GM19468 (cell line): Measurements from ENCODE around the gene ACTN1.

ENCODE experiments used
- ATAC-seq: cut with Tn5 transposase; IDR thresholded peaks from one replicate; pipeline ENCODE4 v1.9.1; 2021; ENCODE audit warnings: mild to moderate bottlenecking, moderate library complexity, moderate number of reproducible peaks; ENCODE audit not compliant: unreplicated experiment; ENCODE audit errors: extremely low read depth

Gene ACTN1

DNA sequence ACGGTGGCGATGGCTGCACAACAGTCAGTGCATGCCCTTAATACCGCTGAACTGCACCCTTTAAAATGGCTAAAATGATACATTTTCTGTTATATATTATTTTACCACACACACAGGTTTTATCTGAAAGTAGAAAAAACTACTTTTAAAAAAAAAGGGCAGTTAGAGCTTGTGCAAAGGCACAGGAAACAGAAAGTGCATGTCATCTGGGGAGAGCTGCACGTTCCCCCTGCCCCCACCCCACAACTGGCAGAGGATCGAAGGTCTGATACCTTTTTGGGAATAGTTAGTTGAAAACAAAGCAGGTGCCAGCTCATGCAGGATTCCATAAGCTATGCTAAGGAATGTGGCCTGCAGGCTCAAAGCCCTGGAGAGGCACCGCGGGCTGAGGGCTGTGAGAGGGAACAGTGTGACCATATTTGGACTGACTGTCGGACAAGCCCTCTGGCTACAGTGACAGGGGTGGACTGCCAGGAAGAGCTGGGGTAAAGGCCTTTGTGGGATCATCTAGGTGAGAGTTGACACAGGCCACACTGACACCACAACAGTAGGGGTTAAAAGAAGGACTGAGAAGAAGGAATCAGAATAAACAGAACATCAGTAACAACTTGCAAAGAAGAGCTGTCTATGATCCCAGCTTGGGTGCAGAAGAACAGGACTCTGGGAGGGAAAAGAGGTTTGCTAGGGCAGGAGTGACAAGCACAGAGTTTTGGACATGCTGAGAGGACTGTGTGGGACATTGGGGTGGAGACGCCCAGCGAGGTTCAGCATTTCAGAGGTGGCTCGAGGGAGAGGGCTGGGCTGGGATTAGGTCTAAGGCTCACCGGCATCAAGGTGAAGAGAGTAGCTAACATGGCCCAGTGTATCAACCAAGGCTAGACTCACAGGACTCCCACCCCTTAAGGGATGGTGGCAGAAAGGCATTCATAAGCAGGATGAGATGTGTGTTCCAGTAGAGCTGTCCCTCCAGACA, 54.6 kb downstream of the ACTN1 start:
- ATAC-seq = no peak

DNA sequence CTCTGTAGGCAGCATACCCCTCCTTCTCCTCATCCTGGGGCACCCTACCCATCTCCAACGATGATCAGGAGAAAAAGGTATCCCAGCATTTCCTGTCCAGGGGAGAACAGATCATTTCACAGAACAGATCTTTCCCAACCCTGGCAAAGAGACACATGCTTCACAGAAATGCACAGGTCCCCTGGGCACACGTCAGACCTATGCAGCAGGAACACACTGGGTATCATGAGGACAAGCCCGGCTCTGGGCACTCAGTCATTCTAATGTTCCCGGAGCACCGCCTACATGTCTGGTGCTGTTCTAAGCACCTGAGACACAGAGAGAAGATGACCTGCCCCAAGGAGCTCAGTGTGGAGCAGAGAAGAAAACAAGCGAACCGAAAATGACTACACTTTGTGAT, 56.2 kb downstream of the ACTN1 start:
- ATAC-seq = no peak

GRCh38 chr14:68922201-68922621, 56.9 kb downstream of the ACTN1 start:
- ATAC-seq = no peak

DNA sequence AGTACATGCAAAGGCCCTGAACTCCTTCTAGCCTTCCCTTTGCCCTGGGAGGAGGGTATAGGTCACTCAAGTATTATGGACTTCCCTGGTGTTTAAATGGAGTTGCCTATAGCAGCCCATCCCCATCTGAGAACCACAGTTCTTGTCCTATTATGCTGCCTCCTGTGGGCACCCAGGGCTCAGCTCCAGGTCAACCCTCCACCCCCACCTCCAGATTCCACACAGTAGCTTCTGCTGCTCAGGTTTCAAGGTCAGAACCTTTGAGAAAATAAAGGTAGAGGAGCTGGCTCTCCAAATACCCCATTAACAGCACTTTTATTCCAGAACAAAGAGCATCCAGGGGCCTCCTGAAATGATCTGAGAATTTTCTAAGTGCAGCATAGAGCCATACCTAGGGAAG, 57.4 kb downstream of the ACTN1 start:
- no peak for ATAC-seq

DNA sequence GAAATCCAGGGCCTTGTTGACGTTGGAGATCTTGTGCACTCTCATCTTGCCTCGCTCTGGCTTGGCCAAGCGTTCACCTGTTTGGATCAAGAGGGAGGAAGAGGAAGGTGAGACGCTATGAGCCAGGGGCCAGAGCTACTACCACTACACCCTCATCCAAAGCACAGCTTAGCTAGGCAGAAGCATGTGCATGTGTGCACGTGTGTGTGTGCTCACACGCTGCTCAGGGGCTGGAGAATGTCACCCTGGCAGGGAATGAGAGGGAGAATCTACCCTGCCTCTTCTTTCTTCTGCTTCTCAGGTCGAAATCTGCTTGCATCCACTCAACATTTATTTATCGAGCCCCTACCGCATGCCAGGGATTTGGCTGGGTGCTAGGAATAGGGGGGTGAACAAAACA, 58.1 kb downstream of the ACTN1 start:
- no peak for ATAC-seq

- ATAC-seq = no peak
Observed at GRCh38 chr14:68919129-68919927, 59.8 kb downstream of the ACTN1 start.

DNA sequence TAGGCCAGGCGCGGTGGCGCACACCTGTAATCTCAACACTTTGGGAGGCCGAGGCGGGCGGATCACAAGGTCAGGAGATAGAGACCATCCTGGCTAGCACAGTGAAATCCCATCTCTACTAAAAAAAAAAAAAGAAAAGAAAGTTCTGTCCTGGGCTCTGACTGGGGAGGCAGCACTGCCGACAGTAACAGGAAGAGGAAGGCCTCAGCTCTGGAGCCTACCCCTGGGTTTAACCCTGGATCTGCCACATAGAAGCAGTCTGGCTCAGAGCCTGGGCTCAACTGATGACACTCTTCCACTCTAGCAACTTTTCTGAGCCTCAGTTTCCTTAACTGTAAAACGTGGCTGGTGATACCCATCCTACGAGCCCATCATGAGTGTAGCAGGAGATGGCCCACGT, 60.5 kb downstream of the ACTN1 start:
- no peak for ATAC-seq

DNA sequence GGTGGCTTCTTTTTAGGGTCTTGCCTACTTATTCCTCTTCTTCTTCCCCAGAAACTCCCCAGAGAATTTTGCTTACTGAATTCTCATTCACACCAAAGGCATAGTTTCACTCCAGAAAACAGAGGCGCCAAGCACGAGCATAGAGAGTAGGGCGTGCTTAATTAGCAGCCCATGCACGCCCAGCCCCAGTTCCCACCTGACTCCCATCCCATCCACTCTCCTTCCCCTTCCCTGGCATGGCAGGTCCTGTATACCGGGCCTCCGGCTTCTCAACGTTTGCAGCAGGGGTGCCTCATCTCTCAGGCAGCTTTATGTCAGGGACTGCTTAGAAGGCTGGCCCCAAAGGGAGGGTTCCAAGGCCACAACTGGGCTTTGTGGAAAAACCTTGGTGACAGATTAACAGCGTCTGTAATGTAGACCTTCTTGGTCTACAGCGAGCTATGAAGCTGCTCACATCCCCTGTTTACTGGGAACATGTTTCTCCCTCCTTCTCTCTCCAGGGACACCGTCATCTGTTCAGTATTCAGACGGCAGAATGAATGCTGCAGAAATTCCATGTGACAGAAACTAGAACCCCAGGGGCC, 62.7 kb downstream of the ACTN1 start:
- no peak for ATAC-seq

- ATAC-seq = no peak
Observed at GRCh38 chr14:68913516-68913915, 65.6 kb downstream of the ACTN1 start.

GRCh38 chr14:68911594-68912227, 67.4 kb downstream of the ACTN1 start:
- ATAC-seq = no peak

GRCh38 chr14:68910540-68910939, 68.6 kb downstream of the ACTN1 start:
- no peak for ATAC-seq

DNA sequence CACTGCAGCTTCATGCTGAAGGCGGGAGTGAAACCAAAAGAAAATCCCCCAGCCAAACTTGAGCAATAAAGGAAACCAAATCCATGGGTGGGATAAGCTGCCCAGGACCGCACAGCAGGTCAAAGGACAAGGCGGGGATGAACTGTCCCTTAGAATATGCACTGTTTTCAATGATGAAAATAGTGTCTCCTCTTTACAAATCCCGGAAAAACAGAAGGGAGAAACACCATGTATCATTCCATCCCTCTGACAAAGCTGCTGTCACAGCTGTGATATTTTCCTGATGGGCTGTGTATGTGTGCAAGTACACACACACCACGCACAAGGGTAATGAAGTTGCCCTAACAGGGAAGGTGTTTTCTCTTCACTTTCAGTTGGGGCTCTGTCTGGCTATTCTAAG, 70.3 kb downstream of the ACTN1 start:
- ATAC-seq = no peak

GRCh38 chr14:68908201-68908600, 70.9 kb downstream of the ACTN1 start:
- ATAC-seq = no peak

DNA sequence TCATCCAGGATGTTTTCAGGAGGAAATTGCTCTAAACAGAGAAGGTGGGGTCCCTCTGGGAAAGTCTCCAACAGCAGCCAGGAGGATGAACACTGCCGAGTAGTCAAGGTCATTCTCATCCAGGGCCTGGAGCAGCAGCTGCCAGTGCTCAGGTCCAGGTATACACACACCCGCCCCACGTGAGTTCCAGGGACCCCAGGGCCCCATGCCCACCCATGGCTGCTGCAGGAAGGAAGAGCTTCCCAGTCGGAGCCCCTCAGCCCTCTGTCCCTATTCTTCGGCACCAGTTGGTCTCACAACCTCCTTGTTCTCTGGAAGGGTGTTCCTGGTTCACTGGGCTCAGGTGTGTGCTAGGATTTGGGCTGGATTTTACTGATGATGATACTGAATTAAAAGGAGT, 72.7 kb downstream of the ACTN1 start:
- ATAC-seq = no peak

GRCh38 chr14:68905107-68905895, 73.8 kb downstream of the ACTN1 start:
- ATAC-seq = no peak

GRCh38 chr14:68902357-68902756, 76.7 kb downstream of the ACTN1 start:
- ATAC-seq = no peak

- ATAC-seq = no peak
Observed at GRCh38 chr14:68899033-68899603, 80.0 kb downstream of the ACTN1 start.

DNA sequence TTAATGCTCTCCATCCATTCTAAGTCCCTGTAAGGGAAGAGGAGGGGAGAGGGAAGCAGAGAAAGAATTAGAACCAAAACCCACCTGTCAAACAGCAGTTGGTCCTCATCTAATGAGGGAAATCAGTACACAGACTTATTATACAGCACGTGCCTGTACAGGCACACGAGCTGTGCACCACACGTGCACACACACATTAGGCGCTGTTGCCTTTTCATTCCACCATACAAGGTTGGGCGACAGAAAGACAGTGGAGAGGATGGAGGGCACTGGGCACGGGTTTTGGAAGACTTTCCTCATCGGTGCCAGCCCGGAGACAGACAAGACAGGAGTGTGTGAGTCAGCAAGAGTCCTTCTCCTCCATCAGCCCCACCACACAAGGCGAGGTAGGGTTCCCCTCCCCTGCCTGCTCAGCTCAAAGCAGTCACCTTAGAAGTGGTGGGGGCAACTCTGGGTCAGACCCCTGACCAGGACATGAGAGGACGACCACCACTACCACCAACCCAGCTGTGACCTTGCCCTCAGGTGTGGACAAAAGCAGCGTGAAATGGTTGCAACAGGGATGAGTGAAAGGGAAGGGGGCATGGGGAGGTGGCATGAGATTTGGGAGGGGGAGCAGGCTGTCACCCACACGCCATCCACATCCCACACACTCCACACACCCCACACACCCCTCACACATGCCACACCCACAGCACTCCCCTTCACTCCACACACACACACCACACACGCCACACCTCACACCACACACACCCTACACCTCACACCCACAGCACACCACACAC, 80.7 kb downstream of the ACTN1 start:
- no peak for ATAC-seq
